HCT116 (cell line): Measurements from ENCODE around the gene IL37. TPM values are rescaled to one million over a fixed set of nuclear protein-coding genes. Genes with fewer than 3 reads are reported as not detected.

ENCODE experiments used
- ATAC-seq: fragments of 200-7000 bp; cut with Tn5 transposase; 2 replicates; pipeline ENCODE4 v1.9.1; 2020; ENCODE audit warnings: mild to moderate bottlenecking, moderate library complexity
- BruUV-seq: library from RNA; stranded (reverse); fragments of 400-500 nt; replicated peaks from 2 replicates; lab custom pipeline; 2021; lab: Mats Ljungman, UMichigan
- CTCF ChIA-PET: fragments of 300-600 bp; sonication (Branson Sonifier 250); formaldehyde crosslinking; loops from one replicate; lab custom pipeline; 2021; ENCODE audit warnings: antibody characterized with exemption; lab: Charles Lee
- POLR2A ChIA-PET: fragments of 300-600, 350-600 bp; sonication (Branson Sonifier 250); formaldehyde crosslinking; loops from one replicate; lab custom pipeline; 2021; ENCODE audit warnings: antibody characterized with exemption; lab: Charles Lee
- RAD21 ChIA-PET, 2 experiments: fragments of 300-600 bp; sonication (Branson Sonifier 250); formaldehyde crosslinking; loops; one replicate each; lab custom pipeline; 2023; ENCODE audit warnings: low total read pairs in 2 of 2; ENCODE audit not compliant: uncharacterized antibody in 2 of 2, unreplicated experiment in 2 of 2, low non-redundant PET in 1 of 2; lab: Charles Lee
- DNase-seq: peaks from one replicate; pipeline ENCODE4 v3.0.0-alpha.2; 2010; ENCODE audit warnings: low read depth, low spot score
- H2AFZ ChIP-seq: fragments of 200-600 bp; shearing (Covaris generic), sonication (generic); 2 replicates; pipeline ENCODE4 v1.6.1; 2017; ENCODE audit warnings: low read depth, mixed run types, mixed read lengths, antibody characterized with exemption, low read length; ENCODE audit not compliant: poor library complexity, severe bottlenecking
- H3K27ac ChIP-seq: 2 replicates; pipeline ENCODE4 v1.5.1; 2012; ENCODE audit warnings: low read depth, low read length
- H3K27me3 ChIP-seq: fragments of 200-600 bp; sonication (generic); 2 replicates; pipeline ENCODE4 v1.6.1; 2016; ENCODE audit warnings: mixed run types, low read length, mixed read lengths; ENCODE audit not compliant: insufficient read depth
- H3K36me3 ChIP-seq, 2 experiments: fragments of 200-500 bp in 1 of 2; fragments of 200-600 bp in 1 of 2; sonication (Bioruptor generic) in 1 of 2; sonication (generic) in 1 of 2; 2 replicates each; pipeline versions ENCODE4 v1.5.1 to v1.6.1; 2014 to 2016; ENCODE audit warnings: low read length in 2 of 2, inconsistent platforms in 1 of 2, mixed read lengths in 1 of 2, mixed run types in 1 of 2; ENCODE audit not compliant: insufficient read depth in 2 of 2, control insufficient read depth in 1 of 2
- H3K4me1 ChIP-seq, 2 experiments: fragments of 200-600 bp in 1 of 2; sonication (generic) in 1 of 2; 2 replicates each; pipeline versions ENCODE4 v1.5.1 to v1.6.1; 2012 to 2017; ENCODE audit warnings: low read length in 2 of 2, inconsistent platforms in 1 of 2, mild to moderate bottlenecking in 1 of 2, mixed read lengths in 1 of 2, mixed run types in 1 of 2, moderate library complexity in 1 of 2; ENCODE audit not compliant: insufficient read depth in 2 of 2, control insufficient read depth in 1 of 2
- H3K4me2 ChIP-seq: fragments of 200-600 bp; sonication (generic); 2 replicates; pipeline ENCODE4 v1.6.1; 2017; ENCODE audit warnings: mixed run types, low read length, mixed read lengths
- H3K4me3 ChIP-seq, 2 experiments: fragments of 200-600 bp in 1 of 2; sonication (generic) in 1 of 2; replicated peaks in 1 of 2; 2 replicates each; pipeline ENCODE4 v1.5.1; 2011 to 2016; ENCODE audit warnings: low read length in 2 of 2, control low read depth in 1 of 2, low read depth in 1 of 2, mild to moderate bottlenecking in 1 of 2, mixed read lengths in 1 of 2, mixed run types in 1 of 2
- H3K79me2 ChIP-seq: fragments of 200-600 bp; sonication (generic); 2 replicates; pipeline ENCODE4 v1.6.1; 2017; ENCODE audit warnings: mild to moderate bottlenecking, mixed run types, low read length, moderate library complexity, mixed read lengths; ENCODE audit not compliant: insufficient read depth
- H3K9ac ChIP-seq: fragments of 200-600 bp; sonication (generic); 2 replicates; pipeline ENCODE4 v1.6.1; 2016; ENCODE audit warnings: low read length, mixed read lengths
- H3K9me2 ChIP-seq: fragments of 200-600 bp; sonication (generic), shearing (Covaris generic); 2 replicates; pipeline ENCODE4 v1.6.1; 2017; ENCODE audit warnings: mixed run types, mild to moderate bottlenecking, moderate library complexity; ENCODE audit not compliant: insufficient read depth
- H3K9me3 ChIP-seq, 2 experiments: fragments of 200-500 bp in 1 of 2; fragments of 200-600 bp in 1 of 2; sonication (Bioruptor generic) in 1 of 2; sonication (generic) in 1 of 2; 2 replicates each; pipeline ENCODE4 v1.6.1; 2014 to 2017; ENCODE audit warnings: low read length in 2 of 2, mixed read lengths in 2 of 2, inconsistent platforms in 1 of 2, low read depth in 1 of 2, mild to moderate bottlenecking in 1 of 2, mixed run types in 1 of 2, moderate library complexity in 1 of 2; ENCODE audit not compliant: control insufficient read depth in 1 of 2, insufficient read depth in 1 of 2
- H4K20me1 ChIP-seq: fragments of 200-600 bp; sonication (generic), shearing (Covaris generic); 2 replicates; pipeline ENCODE4 v1.6.1; 2017; ENCODE audit warnings: mixed run types, mild to moderate bottlenecking, moderate library complexity; ENCODE audit not compliant: insufficient read depth
- ATF3 ChIP-seq: IDR thresholded peaks from 2 replicates; pipeline ENCODE4 v1.6.1; 2012
- CBX3 ChIP-seq: IDR thresholded peaks from 2 replicates; pipeline ENCODE4 v1.6.1; 2012; ENCODE audit warnings: low read depth
- CEBPB ChIP-seq: IDR thresholded peaks from 2 replicates; pipeline ENCODE4 v1.6.1; 2012; ENCODE audit warnings: low read depth
- CTCF ChIP-seq, 3 experiments: fragments of 200-600 bp in 1 of 3; sonication (generic) in 1 of 3; IDR thresholded peaks in 2 of 3; conservative IDR thresholded peaks in 1 of 3; 2 replicates each; pipeline ENCODE4 v1.5.1; 2012 to 2017; ENCODE audit warnings: low read depth in 2 of 3, low read length in 2 of 3, antibody characterized with exemption in 1 of 3, borderline replicate concordance in 1 of 3, control low read depth in 1 of 3, mild to moderate bottlenecking in 1 of 3, mixed read lengths in 1 of 3, mixed run types in 1 of 3, moderate library complexity in 1 of 3; ENCODE audit not compliant: insufficient read depth in 1 of 3
- EGR1 ChIP-seq: IDR thresholded peaks from 2 replicates; pipeline ENCODE4 v1.6.1; 2012; ENCODE audit warnings: low read depth
- ELF1 ChIP-seq: IDR thresholded peaks from 2 replicates; pipeline ENCODE4 v1.6.1; 2012; ENCODE audit warnings: low read depth, borderline replicate concordance
- EZH2 ChIP-seq: fragments of 200-600 bp; sonication (generic); IDR thresholded peaks from 2 replicates; pipeline ENCODE4 v1.6.1; 2017; ENCODE audit warnings: antibody characterized with exemption, mixed run types
- EZH2phosphoT487 ChIP-seq: fragments of 200-600 bp; IDR thresholded peaks from 2 replicates; pipeline ENCODE4 v1.6.1; 2018; ENCODE audit warnings: antibody characterized with exemption, borderline replicate concordance
- MAX ChIP-seq: IDR thresholded peaks from 2 replicates; pipeline ENCODE4 v1.6.1; 2012
- POLR2A ChIP-seq: IDR thresholded peaks from 2 replicates; pipeline ENCODE4 v1.7.0; 2011; ENCODE audit warnings: borderline replicate concordance; ENCODE audit not compliant: insufficient read depth, insufficient read length; ENCODE audit errors: extremely low read depth
- POLR2AphosphoS5 ChIP-seq: IDR thresholded peaks from 2 replicates; pipeline ENCODE4 v1.6.1; 2011; ENCODE audit warnings: mild to moderate bottlenecking, low read depth, low read length, moderate library complexity
- RAD21 ChIP-seq: IDR thresholded peaks from 2 replicates; pipeline ENCODE4 v1.6.1; 2012; ENCODE audit warnings: low read depth, mild to moderate bottlenecking
- SIN3A ChIP-seq: IDR thresholded peaks from 2 replicates; pipeline ENCODE4 v1.6.1; 2012; ENCODE audit warnings: low read depth
- SRF ChIP-seq: IDR thresholded peaks from 2 replicates; pipeline ENCODE4 v1.6.1; 2012; ENCODE audit warnings: low read depth
- TCF7L2 ChIP-seq: IDR thresholded peaks from 2 replicates; pipeline ENCODE4 v1.7.0; 2011; ENCODE audit warnings: borderline replicate concordance, inconsistent platforms; ENCODE audit not compliant: insufficient read depth, insufficient read length; ENCODE audit errors: extremely low read depth
- YY1 ChIP-seq: IDR thresholded peaks from 2 replicates; pipeline ENCODE4 v1.6.1; 2011; ENCODE audit warnings: low read length, low read depth, moderate library complexity, mild to moderate bottlenecking; ENCODE audit not compliant: insufficient replicate concordance; ENCODE audit errors: extremely low read depth
- ZBTB33 ChIP-seq: IDR thresholded peaks from 2 replicates; pipeline ENCODE4 v1.6.1; 2011; ENCODE audit warnings: mild to moderate bottlenecking, low read length, moderate library complexity; ENCODE audit not compliant: insufficient replicate concordance; ENCODE audit errors: extremely low read depth
- ZNF274 ChIP-seq: fragments of 200-500 bp; sonication (Bioruptor generic); IDR thresholded peaks from 2 replicates; pipeline ENCODE4 v1.6.1; 2014; ENCODE audit warnings: mild to moderate bottlenecking, low read depth, low read length, inconsistent platforms
- intact Hi-C: fragments of 100-400 bp; cut with micrococcal nuclease; formaldehyde crosslinking; loops from 2 replicates; pipeline ENCODE4 v1.10.0; 2022
- total RNA-seq: library from RNA; stranded (reverse); gene quantifications from one replicate; pipeline ENCODE4 v1.2.1, GENCODE V29; 2021; ENCODE audit not compliant: unreplicated experiment

Gene IL37
- total RNA-seq, 1 experiment from 2014 or later = not detected

- no TSS peak for BruUV-seq
- 0 out of 2 replicates have a peak overlapping the region, but pooled peaks have one; percentile 4 for H3K9ac ChIP-seq
- no peaks in the 10 kb centered on the region for H3K36me3 ChIP-seq
- intact Hi-C loops = no loop called here
- RAD21 ChIA-PET = no interaction called here
- peaks cover 28 to 37% of the 10 kb centered on the region in 2 experiments for H3K4me1 ChIP-seq
- peak overlapping the region in 1 of 2 experiments; percentile 30; a peak in 2 of 4 replicates for H3K4me3 ChIP-seq
- no peaks in the 10 kb centered on the region for H3K79me2 ChIP-seq
- peak overlapping the region; percentile 66 for H3K4me2 ChIP-seq
- peak; percentile 86 for DNase-seq
- H3K27ac ChIP-seq = no peak overlapping the region
- no peak overlapping the region for H2AFZ ChIP-seq
- no peaks in the 10 kb centered on the region; the same call in 1 of the 2 replicates for H3K27me3 ChIP-seq
- no peaks in the 10 kb centered on the region for H3K9me3 ChIP-seq
- CTCF ChIA-PET = interaction anchor here (1.1 kb wide), 1 partner anchor 73 kb away, joined by 5 read pairs; no protein-coding TSS in a partner anchor
- POLR2A ChIA-PET = interaction anchor here (0.6 kb wide), 1 partner anchor 16 kb away, joined by 3 read pairs; no protein-coding TSS in a partner anchor
- peak; percentile 94 for ATAC-seq
- H4K20me1 ChIP-seq = no peaks in the 10 kb centered on the region
- H3K9me2 ChIP-seq = no peaks in the 10 kb centered on the region
- TF ChIP-seq CTCF (IDR thresholded peaks at IDR 0.05 in 2 of 3, conservative IDR thresholded peaks at IDR 0.05 in 1 of 3; ENCODE audit: borderline replicate concordance in 1 of 3, insufficient read depth in 1 of 3, low read depth in 2 of 3, low read length in 2 of 3) = no peak
- no peak for TF ChIP-seq POLR2A
- no peak for TF ChIP-seq YY1
- peak; percentile 41; the same call in 1 of the 2 replicates for TF ChIP-seq SIN3A
- TF ChIP-seq CEBPB = 0 out of 2 replicates have a peak, but pooled peaks have one; percentile 56
- TF ChIP-seq EZH2 = no peak
- TF ChIP-seq MAX = peak; percentile 63; the same call in 1 of the 2 replicates
- no peak for TF ChIP-seq RAD21
- TF ChIP-seq ELF1 = no peak
- TF ChIP-seq ZBTB33 = no peak
- no peak for TF ChIP-seq ZNF274
- TF ChIP-seq CBX3 = peak; percentile 78
- peak; percentile 66 for TF ChIP-seq TCF7L2
- TF ChIP-seq ATF3 = no peak
- TF ChIP-seq POLR2AphosphoS5 = peak; percentile 59; the same call in 1 of the 2 replicates
- no peak; the same call in 1 of the 2 replicates for TF ChIP-seq SRF
- no peak for TF ChIP-seq EGR1
- no peak for TF ChIP-seq EZH2phosphoT487
Observed at GRCh38 chr2:112869258-112869842, 41.6 kb upstream of the IL37 start.
